HG03039 (cell line): ENCODE results near the gene PEX10.
"Not testable (repeated sequence)": the region's sequence is repeated elsewhere in the genome, so short reads cannot be mapped to it uniquely, and the experiment has no call there.

ENCODE experiments used
- ATAC-seq: cut with Tn5 transposase; IDR thresholded peaks from one replicate; pipeline ENCODE4 v1.9.1; 2021; ENCODE audit warnings: mild to moderate bottlenecking, moderate library complexity; ENCODE audit not compliant: unreplicated experiment

The PEX10 gene

DNA sequence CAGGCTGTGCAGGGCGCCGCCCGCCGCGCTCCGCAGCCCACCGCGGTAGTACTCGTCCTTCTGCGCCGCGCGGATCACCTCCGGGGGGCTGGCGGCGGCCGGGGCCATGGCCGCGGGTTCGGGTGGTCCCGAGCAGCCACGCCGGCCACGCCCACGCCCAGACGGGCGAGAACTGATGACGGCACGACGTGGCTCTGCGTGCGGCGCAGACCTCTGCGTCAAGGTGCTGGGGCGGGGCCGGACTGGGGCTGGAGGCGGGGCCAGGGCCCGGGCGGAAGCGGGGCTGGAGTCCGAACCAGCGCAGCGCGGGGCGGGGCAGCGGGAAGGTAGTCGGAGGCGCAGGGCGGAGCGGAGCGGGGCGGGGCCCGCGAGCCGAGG is at the start of gene PEX10:
TSS of gene PEX10 (minus strand) at position 170 of the 378 bp plus-strand sequence. CDS start at position 108, 62 bp downstream.
- peak; percentile 77 for ATAC-seq

DNA sequence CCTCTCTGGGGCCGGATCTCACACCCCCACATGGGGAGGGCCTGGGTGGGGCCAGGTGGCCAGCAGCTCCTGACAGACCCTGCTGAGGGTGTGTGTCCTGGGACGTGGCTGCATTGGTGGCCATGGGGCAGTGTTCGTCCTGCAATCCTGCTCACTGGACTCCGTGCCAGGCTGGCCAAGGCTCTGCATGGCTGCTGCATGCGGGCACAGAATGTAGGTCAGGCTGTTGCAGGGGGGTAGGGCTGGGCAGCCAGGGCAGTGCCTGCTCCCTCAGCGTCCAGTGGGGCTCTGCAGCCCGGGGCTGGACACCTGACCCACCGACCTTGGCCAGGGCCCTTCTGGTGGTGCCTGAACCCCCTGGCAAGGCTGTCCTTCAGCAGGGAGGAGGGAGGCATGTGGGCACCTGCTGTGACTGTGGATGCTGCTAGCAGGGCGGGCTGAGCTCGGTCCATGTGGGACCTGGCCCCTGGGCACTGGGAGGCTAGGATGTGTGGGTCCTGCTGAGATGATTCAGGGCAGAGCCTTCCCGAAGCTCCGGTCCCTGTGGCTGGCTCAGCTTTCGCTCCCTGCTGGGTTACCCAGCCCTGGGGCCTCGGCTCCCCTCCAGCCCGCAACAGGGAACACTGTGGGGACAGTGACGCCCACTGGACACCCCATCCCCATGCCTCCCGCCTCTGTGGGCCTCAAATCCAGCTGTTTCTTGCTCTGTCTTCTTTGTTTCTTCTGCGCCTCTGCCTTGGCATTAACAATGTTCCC is 48.8 kb upstream of the PEX10 start:
- no peak for ATAC-seq

DNA sequence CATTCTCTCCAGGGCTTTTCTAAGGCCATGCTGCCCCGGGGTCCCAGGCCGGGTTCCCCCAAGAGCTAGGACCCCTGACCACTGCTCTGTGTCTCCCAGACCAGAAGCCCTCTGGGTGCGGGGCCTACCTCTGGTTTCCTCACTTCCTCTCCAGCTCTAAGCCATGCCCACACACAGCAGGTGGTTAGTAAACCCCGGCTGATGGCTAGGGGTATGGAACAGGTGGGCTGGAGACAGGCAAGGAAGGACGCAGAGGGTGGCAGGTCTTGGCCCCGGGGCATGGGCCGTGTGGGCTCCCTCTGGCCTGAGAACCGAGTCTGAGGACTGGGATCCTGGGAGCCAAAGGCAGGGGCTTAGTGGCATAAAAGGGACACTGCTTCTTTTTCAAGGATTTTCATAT is 47.8 kb upstream of the PEX10 start:
- no peak for ATAC-seq

DNA sequence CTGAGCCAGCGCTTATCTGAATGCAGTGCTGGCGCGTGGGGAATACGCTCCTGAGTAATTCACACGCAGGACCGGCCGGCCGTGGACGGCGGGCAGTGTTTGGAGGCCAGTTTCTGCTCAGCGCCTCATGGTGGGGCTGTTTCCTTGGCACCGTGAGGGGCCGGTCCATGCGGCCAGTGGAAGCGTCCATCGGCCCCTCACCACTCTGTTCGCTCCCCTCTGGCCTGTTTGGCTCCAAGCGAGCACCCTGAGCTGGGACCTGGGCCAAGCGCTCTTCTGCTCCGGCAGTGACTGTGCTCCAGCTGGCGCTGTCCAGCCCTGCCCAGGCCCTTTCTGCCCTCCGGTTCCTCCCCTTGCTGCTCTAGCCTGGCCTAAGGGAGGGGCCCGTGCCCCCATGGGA is 47.4 kb upstream of the PEX10 start:
- ATAC-seq: no peak

DNA sequence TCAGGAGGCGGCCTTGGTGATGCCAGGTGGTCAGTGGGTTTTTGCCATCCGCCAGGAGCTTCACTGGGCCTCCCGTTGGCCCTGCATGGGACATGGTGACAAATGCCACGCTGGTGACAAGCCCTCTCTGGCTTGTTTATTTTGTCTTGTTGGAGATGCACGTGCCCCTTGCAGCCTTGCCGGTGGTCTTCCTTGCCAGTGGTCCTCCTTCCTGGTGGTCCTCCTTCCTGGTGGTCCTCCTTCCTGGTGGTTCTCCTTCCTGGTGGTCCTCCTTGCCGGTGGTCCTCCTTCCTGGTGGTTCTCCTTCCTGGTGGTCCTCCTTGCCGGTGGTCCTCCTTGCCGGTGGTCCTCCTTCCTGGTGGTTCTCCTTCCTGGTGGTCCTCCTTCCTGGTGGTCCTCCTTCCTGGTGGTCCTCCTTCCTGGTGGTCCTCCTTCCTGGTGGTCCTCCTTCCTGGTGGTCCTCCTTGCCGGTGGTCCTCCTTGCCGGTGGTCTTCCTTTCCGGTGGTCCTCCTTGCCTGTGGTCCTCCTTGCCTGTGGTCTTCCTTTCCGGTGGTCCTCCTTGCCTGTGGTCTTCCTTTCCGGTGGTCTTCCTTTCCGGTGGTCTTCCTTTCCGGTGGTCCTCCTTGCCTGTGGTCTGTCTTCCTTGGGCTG is 46.9 kb upstream of the PEX10 start:
- not testable (repeated sequence) for ATAC-seq

DNA sequence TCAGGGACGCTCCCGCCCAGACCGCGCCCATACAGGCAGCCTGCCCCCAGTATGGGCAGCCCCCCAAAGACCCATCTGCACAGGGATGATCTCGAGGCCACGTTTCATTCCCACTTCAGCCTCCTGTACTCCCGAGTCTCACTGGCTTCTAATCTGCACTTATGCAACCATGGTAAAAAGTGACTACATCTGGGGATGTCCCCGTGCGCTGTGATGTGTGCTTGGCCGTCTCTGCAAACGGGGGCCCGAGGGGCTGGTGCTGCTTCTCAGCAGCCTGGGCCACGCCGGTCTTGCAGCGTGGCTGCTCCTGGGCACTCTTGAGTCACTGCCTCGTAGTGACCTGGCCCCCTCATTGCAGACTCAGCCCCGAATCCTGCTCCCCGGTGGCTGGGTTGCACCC is 46.3 kb upstream of the PEX10 start:
- ATAC-seq: no peak

DNA sequence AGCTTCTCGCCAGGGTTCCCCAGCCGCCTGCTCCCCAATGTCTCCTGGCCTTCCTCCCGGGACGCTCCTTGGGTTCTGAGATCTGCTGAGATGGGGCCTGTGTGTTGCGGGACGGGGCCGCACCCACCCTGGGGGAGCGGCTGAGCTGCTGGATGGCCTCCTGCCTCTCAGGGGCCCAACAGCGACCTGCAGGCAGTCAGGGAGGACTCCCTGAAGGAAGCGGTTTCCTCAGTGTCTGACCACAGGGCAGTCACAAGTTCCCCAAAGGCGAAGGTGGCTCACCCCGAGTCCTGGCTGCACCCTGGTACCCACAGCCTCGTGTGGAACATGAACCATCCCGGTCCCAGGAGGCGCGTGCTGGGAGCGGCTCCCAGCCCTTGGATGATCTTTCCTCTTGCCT is 45.1 kb upstream of the PEX10 start:
- ATAC-seq: no peak

DNA sequence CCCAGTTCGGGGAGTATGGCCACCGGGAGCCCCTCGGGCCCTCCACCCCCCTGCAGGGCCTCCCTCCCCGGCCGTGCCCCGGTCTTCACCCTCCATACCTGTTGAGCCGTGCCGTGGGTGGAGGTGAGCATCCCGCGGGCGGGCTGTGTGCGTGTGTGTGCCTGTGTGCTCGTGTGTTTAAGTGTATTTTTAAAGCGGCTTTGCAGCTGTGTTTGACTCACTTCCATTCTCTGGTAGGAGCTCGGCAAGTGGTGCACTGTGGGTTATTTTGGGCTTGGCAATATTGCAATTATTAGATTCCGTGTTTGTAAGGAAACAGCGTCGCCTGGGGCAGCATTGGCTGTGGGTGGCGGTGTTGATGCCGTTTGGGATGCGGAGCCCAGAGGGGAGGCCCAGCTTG is 43.4 kb upstream of the PEX10 start:
- ATAC-seq: no peak

DNA sequence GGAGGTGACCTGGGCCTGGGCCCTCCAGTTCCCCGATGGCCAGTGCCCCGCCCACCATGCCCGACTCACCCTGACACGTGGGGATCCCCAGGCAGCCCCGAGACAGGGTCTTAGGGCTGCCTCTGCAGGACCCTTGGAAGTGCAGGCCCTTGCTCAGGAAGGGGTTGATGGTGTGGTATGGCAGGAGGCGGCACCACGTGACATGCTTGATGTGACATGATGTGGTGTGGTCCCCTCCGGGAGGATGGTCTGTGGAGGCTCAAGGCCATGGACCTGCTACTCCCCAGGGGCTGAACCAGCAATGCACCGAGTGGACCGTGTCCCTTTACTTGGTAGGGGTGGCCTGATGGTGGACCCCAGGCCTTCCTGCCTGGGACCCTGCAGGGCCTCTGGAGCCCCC is 41.9 kb upstream of the PEX10 start:
- no peak for ATAC-seq

DNA sequence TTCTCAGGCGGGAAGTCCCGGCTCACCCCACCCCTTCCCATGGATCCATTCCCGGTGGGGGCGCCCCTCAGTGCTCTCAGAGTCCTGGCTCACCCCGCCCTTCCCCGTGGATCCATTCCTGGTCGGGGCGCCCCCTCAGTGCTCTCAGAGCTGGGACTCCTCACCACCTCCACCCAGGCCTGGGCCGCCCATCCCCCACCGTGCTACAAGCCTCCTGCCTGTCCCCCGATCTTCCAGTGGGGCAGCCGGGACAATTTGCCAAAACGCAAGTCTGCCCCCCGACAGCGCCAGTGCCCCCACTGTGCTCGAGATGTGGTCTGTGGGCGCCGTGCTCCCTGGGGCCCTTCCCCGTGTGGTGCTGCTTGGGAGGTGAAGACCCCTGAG is 40.6 kb upstream of the PEX10 start:
- no peak for ATAC-seq

DNA sequence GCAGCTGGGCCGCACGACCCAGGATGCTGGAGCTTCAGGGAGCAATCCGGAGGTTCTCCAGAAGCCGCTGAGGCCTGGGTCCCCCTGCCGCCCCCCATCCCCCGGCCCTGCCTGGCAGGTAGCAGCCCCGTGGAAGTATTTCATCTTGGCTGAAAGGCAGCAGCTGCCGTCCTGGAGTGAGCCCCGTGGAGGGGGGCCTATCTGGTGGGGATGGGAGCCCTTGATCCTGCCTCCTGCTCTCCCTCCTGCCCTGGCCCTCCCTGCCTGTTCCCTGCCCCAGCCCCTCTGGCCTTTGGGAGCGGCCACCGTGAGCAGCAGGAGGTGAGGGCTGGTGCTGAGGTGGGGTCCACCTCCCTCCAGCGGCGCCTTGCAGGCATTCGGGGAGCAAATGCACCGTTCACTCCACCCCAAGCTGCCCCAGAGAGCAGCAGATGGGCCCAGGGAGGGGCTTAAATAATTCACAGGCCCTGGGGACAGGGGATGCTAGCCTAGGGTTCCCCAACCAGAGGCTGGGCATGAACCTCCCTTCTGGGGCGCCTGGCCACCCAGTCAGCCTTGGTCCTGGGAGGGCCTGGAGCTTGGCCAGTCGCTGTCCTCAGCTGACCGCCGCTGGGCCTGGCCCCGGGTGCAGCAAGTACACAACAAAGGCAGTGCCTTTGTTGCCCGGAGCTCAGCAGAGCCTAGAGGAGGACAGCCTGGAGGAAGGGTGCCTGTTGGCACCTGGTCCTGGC is 40.0 kb upstream of the PEX10 start:
- ATAC-seq: no peak

DNA sequence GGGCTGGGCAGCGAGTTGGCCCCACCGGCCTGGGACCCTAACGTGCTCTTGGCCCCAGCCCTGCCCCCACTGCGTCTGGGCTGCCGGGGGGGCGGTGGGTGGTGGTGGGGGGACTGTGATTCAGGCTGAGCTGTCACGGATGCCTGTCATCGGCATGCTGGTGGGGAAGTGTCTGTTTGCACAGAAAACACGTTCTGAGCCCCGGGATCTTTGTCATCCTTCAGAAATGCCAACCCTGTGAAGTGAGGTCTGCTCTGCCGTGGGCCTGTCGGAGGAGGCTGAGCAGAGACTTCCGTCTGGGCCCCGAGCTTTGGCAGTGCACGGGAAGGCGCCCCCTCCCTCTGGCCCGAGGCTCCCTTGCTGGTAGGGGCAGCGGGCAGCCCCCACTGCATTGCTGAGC is 39.4 kb upstream of the PEX10 start:
- ATAC-seq: no peak

DNA sequence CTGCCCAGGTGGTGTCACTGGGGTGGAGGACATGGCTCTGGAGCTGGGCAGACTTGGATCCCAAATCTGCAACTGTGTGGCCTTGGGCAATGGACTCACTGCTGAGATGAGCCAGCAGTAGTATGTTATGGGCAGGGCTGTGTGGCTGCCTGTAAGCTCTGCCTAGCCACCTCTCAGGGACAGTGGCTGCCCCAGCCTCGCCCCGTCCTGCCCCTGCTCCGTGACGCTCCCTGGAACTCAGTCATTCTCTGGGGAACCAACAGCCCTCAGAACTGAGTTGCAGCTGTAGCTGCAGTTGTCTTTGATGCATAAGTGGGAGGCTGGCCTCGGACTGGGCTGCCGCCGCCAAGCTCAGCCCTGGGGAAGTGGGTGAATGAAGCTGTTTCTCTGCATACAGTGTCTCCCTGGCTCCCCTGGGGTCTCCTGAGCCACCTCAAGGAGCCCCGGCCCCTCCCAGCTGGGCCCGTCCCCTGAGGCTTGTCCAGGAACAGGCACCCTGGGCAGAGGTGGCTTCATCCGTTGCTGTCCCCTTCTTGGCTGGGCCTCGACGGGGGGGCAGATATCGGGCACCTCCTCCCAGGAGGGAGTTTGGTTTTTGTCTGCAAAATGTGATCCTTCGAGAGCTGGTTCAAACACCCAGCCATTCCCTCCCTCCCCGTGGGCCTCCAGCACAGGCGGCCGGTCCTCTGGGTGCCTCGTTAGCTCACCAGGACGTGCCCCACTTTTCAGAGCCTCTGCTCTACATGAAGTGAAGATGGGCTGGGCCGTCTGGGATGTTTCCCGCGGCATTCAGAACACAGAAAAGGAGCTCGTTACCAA is 37.5 kb upstream of the PEX10 start:
- no peak for ATAC-seq

DNA sequence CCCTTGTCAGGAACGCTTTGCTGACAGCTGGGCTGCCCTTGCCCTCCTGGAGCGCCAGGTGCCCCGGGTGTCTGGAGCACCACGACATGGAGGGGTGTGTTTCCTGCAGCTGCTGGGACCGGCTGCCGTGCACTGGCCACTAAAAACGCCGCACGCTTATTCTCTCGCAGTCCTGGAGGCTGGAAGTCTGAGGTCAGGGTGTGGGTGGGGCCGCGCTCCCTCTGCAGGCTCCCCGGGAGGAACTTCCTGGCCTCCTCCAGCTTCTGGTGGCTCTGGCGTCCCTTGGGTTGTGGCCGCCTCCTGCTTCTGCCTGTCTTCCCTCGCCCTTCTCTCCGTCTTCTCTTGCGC is 35.7 kb upstream of the PEX10 start:
- ATAC-seq: no peak

DNA sequence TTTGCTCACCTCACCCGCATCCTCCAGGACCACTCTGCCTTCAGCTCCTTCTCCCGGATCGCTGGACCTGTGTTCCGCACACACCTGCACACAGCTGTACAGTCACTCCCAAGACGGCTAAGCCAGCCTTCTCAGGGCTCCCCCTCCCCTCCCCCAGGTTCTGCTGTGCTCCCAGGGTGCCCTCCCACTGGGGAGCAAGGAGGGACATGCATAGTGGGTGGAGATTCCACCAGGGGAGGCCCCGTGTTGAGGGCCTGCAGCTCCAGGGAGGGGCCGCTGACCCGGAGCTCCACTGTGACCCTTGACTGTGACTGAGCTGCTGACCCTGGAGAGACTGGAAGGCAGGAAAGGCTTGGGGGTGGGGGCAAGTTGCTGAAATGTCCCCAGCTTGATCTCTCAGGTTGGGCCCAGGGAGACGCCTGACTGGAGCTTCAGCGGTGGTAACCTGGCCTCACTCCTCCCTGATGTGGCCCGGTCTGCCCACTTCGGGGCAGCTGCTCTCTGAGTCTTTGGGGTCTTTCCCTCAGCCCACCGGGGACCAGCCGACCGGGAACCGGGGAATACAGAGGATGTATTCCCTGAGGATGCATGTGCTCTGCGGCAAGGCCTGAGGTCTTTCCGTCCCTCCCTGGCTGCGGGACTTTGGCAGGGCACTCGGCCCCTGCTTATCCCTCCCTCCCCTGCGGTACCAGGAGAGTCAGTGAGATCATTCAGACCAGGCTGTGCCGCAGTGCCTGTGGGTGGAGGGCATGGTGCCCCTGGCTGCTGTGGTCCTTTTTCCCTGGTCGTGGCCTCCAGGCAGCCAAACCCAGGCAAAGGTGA is 35.1 kb upstream of the PEX10 start:
- no peak for ATAC-seq

DNA sequence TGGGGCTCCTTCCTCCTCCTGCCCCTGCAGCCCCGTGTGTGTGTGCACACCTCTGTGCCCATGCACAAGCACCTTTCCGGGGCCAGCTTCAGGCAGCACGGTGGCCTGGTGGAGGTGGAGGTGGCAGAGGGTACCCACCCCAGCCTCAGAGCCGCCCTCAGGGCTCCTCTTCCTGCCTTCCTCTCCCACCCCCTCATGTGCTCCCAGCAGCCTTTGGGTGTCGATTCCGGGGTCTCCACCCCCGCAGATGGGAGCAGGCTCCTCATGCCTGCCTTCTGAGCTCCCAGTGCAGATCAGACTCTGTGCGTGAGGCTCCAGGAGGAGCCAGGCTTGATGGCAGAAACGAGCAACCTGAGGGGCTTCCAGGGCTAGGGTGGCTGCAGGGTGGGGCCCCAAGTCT is 34.5 kb upstream of the PEX10 start:
- ATAC-seq: no peak

DNA sequence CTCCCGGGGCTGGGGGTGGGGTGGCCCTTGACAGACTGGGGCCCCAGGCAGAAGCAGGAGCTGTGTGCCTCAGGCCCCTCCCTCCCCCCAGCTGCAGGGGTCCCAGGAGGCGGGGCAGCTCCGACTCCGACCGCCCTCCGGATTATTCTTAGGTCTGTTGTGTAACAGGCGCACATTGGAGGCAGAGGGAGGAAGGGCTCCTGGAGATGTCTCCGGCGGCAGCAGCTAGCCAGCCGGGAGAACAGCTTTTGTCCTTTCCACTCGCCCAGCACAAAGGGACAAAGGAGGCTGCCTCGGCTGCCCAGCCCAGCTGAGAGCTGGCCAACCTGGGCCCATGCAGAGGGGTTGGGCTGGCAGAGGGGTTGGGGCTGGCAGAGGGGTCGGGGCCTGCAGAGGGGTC is 34.0 kb upstream of the PEX10 start:
- ATAC-seq: no peak

DNA sequence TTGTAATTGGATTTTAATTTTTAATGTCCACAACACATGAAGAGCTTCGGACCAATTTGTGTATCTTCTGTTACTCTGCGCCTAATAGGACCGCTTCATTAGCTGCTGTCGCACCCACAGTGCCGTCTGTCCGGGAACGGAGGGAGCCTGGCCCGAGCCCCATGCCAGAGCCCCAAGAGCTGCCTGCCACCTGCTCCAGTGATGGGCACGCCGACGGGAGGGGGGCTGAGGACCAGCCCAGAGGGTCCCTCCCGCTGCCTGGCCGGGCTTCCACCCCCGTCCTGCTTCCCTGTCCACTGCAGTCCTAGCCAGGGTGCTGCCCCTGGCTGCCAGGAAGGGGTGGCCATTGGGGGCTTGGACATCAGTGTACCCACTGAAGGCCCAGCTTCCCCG is 33.5 kb upstream of the PEX10 start:
- ATAC-seq: no peak

DNA sequence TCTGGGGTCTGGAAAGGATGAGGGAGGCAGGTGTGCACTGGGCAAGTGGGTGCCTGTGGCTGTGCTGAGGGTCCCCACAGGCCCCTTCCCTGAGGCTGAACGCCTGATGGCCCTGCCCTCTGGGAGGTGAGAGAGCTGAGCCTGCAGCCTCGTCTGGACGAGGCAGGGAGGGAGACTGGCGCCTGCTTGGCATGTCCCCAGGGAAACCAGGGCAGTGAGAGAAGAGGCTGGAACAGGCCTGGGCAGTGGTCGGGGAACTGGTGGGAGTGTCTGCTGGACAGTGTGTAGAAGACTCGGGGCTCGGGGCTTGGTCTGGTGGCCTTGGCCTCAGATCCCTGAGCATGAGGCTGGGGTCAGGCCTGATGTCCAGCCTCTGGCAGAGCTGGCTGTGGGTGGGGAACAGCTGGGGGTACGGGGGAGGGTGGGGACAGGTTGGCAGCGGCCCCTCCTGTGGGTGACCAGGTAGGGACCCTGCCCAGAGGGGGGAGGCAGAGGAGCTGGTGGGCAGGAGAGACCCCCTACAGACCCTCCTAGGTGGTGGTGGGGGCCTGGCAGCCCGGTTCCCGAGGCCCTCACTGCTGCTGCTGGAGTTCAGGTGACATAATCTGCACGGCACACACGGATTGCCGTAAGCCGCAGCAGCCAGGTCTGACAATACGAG is 32.9 kb upstream of the PEX10 start:
- no peak for ATAC-seq

DNA sequence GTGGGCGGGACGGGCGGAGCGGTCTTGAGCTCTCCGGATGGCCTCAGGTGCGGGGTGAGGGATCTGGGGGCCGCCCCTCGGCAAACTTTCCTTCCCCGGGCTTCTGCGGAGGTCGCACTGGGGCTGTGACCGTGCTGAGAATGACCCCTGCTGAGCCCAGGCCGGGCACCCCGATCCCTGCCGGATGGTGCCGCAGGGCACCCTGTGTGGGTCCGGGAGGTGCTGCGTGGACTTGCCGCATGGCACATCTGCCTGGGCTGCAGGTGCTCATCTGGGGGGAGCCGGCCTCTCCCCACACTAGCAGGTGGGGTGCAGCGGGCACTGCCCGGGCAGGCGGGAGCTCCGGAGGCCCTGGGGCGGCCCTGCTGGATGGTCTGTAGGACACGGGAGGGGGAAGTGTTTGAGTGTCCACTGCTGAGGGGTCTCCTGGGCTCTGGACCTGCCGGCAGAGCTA is 31.8 kb upstream of the PEX10 start:
- ATAC-seq: no peak
